Parathyroid adenoma (tissue), 2 donors: ENCODE data around the gene TMEM138.
A peak's percentile ranks its signal among the peaks of the same experiment; 100 is the strongest.

ENCODE experiments used
- H2AFZ ChIP-seq: fragments of 300-600 bp; sonication (generic); one replicate; pipeline ENCODE4 v1.7.0; 2017; ENCODE audit warnings: antibody characterized with exemption, mild to moderate bottlenecking
- H3K27ac ChIP-seq: fragments of 300-600 bp; sonication (generic); one replicate; pipeline ENCODE4 v1.7.0; 2017
- H3K27me3 ChIP-seq: fragments of 300-600 bp; sonication (generic); one replicate; pipeline ENCODE4 v1.7.0; 2017; ENCODE audit warnings: low read length; ENCODE audit not compliant: control insufficient read depth, insufficient read depth
- H3K36me3 ChIP-seq: fragments of 300-600 bp; sonication (generic); one replicate; pipeline ENCODE4 v1.7.0; 2017; ENCODE audit warnings: low read length; ENCODE audit not compliant: control insufficient read depth, insufficient read depth
- H3K4me1 ChIP-seq: fragments of 300-600 bp; sonication (generic); one replicate; pipeline ENCODE4 v1.7.0; 2017; ENCODE audit warnings: control low read depth
- H3K4me2 ChIP-seq: fragments of 300-600 bp; sonication (generic); one replicate; pipeline ENCODE4 v1.7.0; 2017; ENCODE audit warnings: low read length
- H3K4me3 ChIP-seq: fragments of 300-600 bp; sonication (generic); one replicate; pipeline ENCODE4 v1.7.0; 2017; ENCODE audit warnings: low read depth, low read length
- H3K79me2 ChIP-seq: fragments of 300-600 bp; sonication (generic); one replicate; pipeline ENCODE4 v1.7.0; 2017; ENCODE audit warnings: control low read depth
- H3K9ac ChIP-seq: fragments of 300-600 bp; sonication (generic); one replicate; pipeline ENCODE4 v1.7.0; 2017; ENCODE audit warnings: mild to moderate bottlenecking
- H3K9me3 ChIP-seq: fragments of 300-600 bp; sonication (generic); one replicate; pipeline ENCODE4 v1.7.0; 2017; ENCODE audit warnings: low read length; ENCODE audit not compliant: control insufficient read depth
- CTCF ChIP-seq: fragments of 300-600 bp; sonication (generic); IDR thresholded peaks from one replicate; pipeline ENCODE4 v1.7.0; 2017; ENCODE audit warnings: antibody characterized with exemption, mild to moderate bottlenecking
- donor health status: primary hyperparathyroidism.

TMEM138 gene

DNA sequence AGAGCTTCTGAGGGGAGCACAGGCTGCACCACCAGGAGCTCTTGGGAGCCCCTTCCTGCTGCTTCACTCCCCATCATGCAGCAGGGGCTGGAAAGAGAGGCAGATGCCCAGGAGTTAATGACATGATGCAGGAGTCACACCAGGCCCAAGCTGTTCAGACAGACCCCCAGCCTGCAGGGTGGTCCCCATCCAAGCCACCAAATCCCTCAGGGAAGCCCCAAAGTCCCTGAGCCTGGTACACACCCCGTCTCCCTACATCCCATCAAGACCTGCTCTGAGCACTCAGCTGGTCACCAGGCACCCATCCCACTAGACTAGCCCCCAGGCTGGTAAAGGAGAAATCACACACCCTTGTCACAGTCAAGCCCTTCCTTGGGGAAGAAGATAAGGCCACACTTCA is 11.8 kb upstream of the TMEM138 start:
- no peak for TF ChIP-seq CTCF
- no peaks in the 10 kb centered on the region for H3K36me3 ChIP-seq
- no peak overlapping the region for H3K9ac ChIP-seq

DNA sequence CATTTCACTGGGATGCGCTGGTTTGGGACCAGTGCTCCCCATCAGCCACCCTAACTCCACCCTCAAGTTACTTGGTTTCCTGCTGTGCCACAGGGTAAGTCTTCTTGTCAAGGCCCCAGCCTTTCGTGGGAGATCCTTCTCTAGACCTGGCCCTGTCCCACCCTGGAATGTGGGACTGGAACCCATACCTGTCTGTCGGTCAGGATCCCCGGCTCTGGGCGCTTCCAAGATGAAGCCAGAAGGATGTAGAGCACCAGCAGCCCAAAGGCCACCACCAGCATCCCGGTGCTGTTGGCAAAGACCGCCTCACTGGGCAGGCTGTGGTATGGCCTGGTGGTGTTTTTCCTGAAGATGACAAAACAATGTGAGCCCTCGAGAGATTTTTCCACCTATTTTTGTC is 11.4 kb upstream of the TMEM138 start:
- peaks cover 2% of the 10 kb centered on the region for H3K4me1 ChIP-seq
- TF ChIP-seq CTCF = no peak
- H3K9ac ChIP-seq = no peak overlapping the region
- H3K36me3 ChIP-seq = no peaks in the 10 kb centered on the region
- no peak overlapping the region for H3K27ac ChIP-seq
- no peaks in the 10 kb centered on the region for H3K27me3 ChIP-seq
- H3K79me2 ChIP-seq = no peaks in the 10 kb centered on the region
- no peak overlapping the region for H3K4me3 ChIP-seq
- H3K9me3 ChIP-seq = no peaks in the 10 kb centered on the region
- H2AFZ ChIP-seq = no peak overlapping the region
- no peak overlapping the region for H3K4me2 ChIP-seq

More for the DNA sequence above, 11.8 kb upstream of the TMEM138 start:
- Histone ChIP-seq H3K4me3 (no peak overlapping the region), H3K79me2 (no peaks in the 10 kb centered on the region), H3K27ac (no peak overlapping the region), H3K27me3 (no peaks in the 10 kb centered on the region), H3K4me2 (no peak overlapping the region), H3K9me3 (no peaks in the 10 kb centered on the region), H3K4me1 (peaks cover 2% of the 10 kb centered on the region), H2AFZ (no peak overlapping the region)

- no peaks in the 10 kb centered on the region for H3K79me2 ChIP-seq
- no peak overlapping the region for H2AFZ ChIP-seq
- H3K27ac ChIP-seq = no peak overlapping the region
- TF ChIP-seq CTCF = no peak
- peaks cover 2% of the 10 kb centered on the region for H3K4me1 ChIP-seq
- no peaks in the 10 kb centered on the region for H3K27me3 ChIP-seq
- H3K36me3 ChIP-seq = no peaks in the 10 kb centered on the region
- no peaks in the 10 kb centered on the region for H3K9me3 ChIP-seq
- no peak overlapping the region for H3K4me2 ChIP-seq
- no peak overlapping the region for H3K4me3 ChIP-seq
- no peak overlapping the region for H3K9ac ChIP-seq
Observed at GRCh38 chr11:61352038-61352437, 10.1 kb upstream of the TMEM138 start.

- H3K27me3 ChIP-seq = no peaks in the 10 kb centered on the region
- H3K9ac ChIP-seq = no peak overlapping the region
- peak overlapping the region; percentile 11 for H3K27ac ChIP-seq
- no peak overlapping the region for H2AFZ ChIP-seq
- no peaks in the 10 kb centered on the region for H3K79me2 ChIP-seq
- H3K4me3 ChIP-seq = no peak overlapping the region
- TF ChIP-seq CTCF = no peak
- peaks cover 2% of the 10 kb centered on the region for H3K4me1 ChIP-seq
- no peaks in the 10 kb centered on the region for H3K9me3 ChIP-seq
- H3K4me2 ChIP-seq = no peak overlapping the region
- no peaks in the 10 kb centered on the region for H3K36me3 ChIP-seq
Observed at GRCh38 chr11:61353131-61354067, 8.8 kb upstream of the TMEM138 start.

DNA sequence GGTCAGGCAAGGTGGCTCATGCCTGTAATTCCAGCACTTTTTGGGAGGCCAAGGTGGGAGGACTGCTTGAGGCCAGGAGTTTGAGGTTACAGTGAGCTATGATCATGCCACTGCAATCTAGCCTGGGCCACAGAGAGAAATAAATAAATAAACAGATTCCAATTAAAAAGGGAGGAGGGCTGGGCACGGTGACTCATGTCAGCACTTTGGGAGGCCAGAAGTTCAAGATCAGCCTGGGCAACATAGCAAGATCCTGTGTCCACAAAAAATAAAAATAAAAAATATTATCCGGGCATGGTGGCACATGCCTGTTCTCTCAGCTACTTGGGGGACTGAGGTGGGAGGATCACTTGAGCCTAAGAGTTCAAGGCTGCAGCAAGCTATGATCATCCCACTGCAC is 8.0 kb upstream of the TMEM138 start:
- H3K27me3 ChIP-seq = no peaks in the 10 kb centered on the region
- no peak overlapping the region for H3K9ac ChIP-seq
- H3K79me2 ChIP-seq = no peaks in the 10 kb centered on the region
- no peak for TF ChIP-seq CTCF
- no peaks in the 10 kb centered on the region for H3K36me3 ChIP-seq
- peaks cover 2% of the 10 kb centered on the region for H3K4me1 ChIP-seq
- no peak overlapping the region for H3K4me3 ChIP-seq
- no peak overlapping the region for H2AFZ ChIP-seq
- no peak overlapping the region for H3K4me2 ChIP-seq
- peak overlapping the region; percentile 11 for H3K27ac ChIP-seq
- H3K9me3 ChIP-seq = no peaks in the 10 kb centered on the region
